Measurements from ENCODE around the gene PKN1.
"Not testable (repeated sequence)": the region's sequence is repeated elsewhere in the genome, so short reads cannot be mapped to it uniquely, and the experiment has no call there.

- TF ChIP-seq RCOR1 (IDR thresholded peaks at IDR 0.05; ENCODE audit: insufficient replicate concordance, low read length); CTCF (conservative IDR thresholded peaks at IDR 0.05; ENCODE audit: low read depth, low read length); USF2 (IDR thresholded peaks at IDR 0.05; ENCODE audit: low read depth, low read length); SMC3 (IDR thresholded peaks at IDR 0.05; ENCODE audit: low read depth, low read length): not testable (repeated sequence)
These were observed 19.2 kb downstream of the PKN1 start for GRCh38 chr19:14452303-14452702.

Data from IMR-90 (cell line).